NCI-H460 (cell line): ENCODE measurements around the gene MICU1. TPM values are rescaled to one million over a fixed set of nuclear protein-coding genes. Genes with fewer than 3 reads are reported as not detected.

Experiments used
- DNase-seq: peaks from one replicate; pipeline ENCODE4 v3.0.0-alpha.2; 2016; ENCODE audit warnings: low read depth; ENCODE audit errors: extremely low read depth
- small RNA-seq, 2 experiments: library from RNA; depleted of rRNA; stranded (forward); fragments of <200 nt; gene quantifications; one replicate each; pipeline ENCODE3, GENCODE V24; 2014
- total RNA-seq: library from RNA; depleted of rRNA; stranded (reverse); fragments of >200 nt; shearing (Covaris generic); gene quantifications from 2 replicates; pipeline ENCODE4 v1.2.3, GENCODE V29; 2014; rRNA removed

The MICU1 gene
- total RNA-seq, 1 experiment from 2014 or later = 49.9 TPM

DNA sequence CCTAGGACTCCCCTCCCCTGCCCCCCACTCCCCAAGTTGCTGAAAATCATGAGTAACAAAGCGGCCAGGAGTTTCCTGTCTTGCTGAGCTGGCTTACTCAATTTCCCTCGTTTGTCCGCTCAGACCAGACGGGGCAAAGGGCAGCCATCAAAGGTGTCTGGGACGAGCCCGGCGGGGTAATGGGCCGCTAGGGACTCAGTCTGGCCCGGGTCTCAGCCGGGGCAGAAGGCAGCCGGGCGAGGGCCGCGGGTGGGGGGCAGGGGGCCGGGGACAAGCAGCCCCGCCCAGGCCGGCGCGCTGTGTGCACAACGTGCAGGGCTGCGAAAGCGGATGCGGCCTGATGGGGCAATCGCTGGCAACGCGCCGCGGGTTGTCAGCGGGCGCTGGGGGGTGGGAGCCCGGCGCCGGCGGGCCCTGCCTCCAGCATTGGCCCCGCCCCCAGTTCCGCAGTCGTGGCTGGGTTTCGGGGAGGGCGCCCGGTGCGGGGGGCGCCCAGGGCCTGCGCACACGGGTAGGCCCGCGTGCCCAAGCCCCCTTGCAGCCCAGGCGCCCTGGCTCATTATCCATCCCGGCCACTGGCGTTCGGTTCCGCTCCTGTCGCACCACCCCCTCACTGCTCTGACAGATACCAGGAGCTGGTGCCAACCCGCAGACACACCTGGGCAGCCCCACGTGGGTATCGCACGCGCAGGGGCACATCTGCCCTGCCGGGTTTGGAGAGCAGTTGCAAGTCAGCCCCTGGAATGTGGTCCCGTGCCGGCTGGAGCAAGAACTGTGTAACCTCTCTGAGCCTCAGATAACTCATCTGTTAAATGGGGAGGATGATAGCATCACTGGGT lies 306.2 kb downstream of the MICU1 start:
- peak; percentile 94 for DNase-seq

DNA sequence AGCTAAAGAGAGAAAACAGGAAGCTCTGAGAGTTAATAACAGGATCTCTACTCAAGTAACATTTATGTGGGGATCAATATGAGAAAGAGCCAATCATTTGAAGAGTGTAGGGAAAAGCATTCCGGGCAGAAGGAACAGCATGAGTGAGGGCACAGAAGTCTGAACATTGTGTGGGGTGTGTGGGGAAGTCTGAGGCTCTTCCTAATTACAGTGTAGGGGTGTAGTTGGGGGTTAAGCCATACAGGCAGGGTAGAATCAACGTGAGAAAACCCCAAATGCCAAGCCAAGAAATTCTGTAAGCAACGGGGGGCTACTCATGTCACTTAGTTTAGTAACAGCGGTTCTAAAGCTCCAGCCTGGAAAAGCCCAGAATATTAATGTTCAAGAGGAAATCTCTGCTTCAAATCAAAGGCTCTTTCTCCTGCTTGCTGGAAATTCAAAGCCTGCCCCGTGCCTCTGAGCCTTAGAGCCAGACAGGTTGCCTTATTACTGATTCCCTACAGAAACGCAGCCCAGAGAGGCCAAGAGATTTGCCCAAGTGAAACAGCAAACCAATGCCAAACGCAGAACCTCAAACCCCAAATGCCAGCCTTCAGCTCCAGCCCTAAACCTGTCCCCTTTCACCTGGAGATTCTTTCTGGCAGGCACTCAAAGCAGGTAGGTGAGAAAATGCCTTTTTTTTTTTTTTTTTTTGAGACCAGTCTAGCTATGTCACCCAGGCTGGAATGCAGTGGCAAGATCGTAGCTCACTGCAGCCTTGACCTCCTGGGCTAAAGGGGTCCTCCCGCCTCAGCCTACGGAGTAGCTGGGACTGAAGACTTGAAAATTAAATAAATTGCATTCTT lies 307.2 kb downstream of the MICU1 start:
- no peak for DNase-seq

Small RNA genes lying within 50 kb of the gene (small RNA-seq; reads per million reads assigned to genes)
- gene AL513185.2 (0 reads per million in 2 experiments), gene HMGN2P34 (0 reads per million in 2 experiments), gene RF00019 (0 reads per million in 2 experiments), gene RN7SL840P (0 to 0.02 reads per million in 2 experiments), gene RNU6-805P (0 reads per million in 2 experiments)

Other genes with a start within 250 kb of the MICU1 start
- gene MCU, start 66.1 kb upstream of the MICU1 start, total RNA-seq = 39.5 and 43.0 TPM in 2 replicates